Non-pigmented ciliary epithelial cell (primary cell): ENCODE results near the gene CCDC93.

ENCODE experiments used
- DNase-seq: peaks from one replicate; pipeline ENCODE4 v3.0.0-alpha.2; 2010; ENCODE audit warnings: low read depth

The CCDC93 gene

DNA sequence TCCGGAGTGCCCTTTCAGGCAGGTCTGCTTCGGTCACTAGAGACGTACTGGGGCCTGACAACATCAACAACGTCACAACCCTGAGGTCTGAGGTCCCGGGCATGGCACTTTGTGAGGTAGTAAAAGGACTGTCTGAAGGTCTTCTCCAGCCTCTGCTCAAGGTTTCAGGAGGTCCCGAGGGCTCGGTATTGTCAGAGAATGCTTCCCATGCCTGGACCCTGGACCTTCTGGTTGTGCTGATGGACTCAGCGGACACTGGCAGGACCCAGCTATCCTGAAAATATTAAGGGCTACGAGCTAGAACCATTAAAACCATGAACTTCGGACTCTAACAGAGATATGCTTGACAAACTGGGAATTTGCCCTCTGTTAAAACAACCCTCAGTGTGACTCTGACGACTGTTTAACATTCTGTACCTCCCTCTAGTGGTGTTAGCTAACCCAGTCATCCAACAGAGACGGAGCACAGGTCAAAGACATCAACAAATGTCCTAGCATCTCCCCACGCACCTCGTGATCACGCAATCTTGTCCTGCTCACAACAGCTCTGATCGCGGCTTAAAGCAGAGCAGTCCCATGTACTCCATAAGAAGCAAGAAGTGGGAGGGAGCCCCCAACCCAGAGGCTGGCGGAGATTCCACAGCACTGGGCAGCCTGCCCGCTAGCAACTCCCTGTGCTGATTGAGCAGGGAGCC lies 96.5 kb downstream of the CCDC93 start:
- no peak for DNase-seq

DNA sequence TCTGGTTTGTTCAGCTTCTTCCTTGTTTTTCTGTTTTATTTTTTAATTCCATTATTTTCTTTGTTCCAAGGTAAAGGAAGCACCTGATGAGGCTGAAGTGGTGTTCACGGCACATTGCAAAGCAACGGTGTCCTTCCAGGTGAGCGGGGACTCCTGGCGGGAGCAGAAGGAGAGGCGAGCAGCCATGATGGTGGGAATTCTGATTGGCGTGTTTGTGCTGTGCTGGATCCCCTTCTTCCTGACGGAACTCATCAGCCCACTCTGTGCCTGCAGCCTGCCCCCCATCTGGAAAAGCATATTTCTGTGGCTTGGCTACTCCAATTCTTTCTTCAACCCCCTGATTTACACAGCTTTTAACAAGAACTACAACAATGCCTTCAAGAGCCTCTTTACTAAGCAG lies 110.9 kb downstream of the CCDC93 start:
- no peak for DNase-seq

GRCh38 chr2:117888897-117889296 lies 125.0 kb downstream of the CCDC93 start:
- DNase-seq = no peak

GRCh38 chr2:117885308-117885707 lies 128.6 kb downstream of the CCDC93 start:
- no peak for DNase-seq

DNA sequence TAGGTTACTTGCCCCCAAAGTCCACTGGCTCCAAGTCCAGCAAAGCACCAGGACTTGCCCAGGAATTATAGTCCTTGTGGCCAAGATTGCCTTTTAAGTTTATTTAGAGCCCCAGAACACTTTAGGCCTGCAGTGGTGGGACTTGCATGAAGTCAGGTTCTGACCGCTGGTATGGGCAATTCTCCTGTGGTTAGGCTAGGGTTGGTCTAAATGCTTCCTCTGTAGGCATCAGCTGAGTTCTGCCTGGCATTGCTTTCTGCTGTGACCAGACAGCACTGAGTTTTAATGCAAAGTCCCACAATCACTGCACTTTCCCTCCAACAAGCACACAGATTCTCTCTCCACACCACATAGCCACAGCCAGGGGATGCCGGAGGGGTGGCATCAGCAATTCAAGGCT lies 134.9 kb downstream of the CCDC93 start:
- no peak for DNase-seq

DNA sequence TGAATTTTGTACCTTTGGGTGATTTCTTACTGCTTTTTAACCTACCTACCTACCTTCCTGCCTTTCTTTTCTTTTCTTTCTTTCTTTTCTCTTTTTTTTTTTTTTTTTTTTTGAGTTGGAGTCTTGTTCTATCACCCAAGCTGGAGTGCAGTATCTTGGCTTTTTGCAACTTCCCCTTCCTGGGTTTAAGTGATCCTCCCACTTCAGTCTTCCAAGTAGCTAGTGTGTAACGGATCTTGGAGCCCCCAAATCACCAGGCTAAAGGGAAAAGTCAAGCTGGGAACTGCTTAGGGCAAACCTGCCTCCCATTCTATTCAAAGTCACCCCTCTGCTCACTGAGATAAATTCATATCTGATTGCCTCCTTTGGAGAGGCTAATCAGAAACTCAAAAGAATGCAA lies 138.1 kb downstream of the CCDC93 start:
- no peak for DNase-seq
